Measurements from ENCODE around the gene GSTP1. TPM values are rescaled to one million over a fixed set of nuclear protein-coding genes. Genes with fewer than 3 reads are reported as not detected.

Gene GSTP1
- total and polyA plus RNA-seq, 11 donors = 294 to 830 (median 393) TPM

- Histone ChIP-seq H3K27ac (no peak overlapping the region), H3K4me1 (peaks cover 0 to 15% (median 10%) of the 10 kb centered on the region in 12 donors), H3K27me3 (no peaks in the 10 kb centered on the region), H3K9me3 (no peaks in the 10 kb centered on the region), H3K36me3 (no peaks in the 10 kb centered on the region), H3K4me3 (no peak overlapping the region)
- WGBS, 4 donors = 72 to 83% (median 80%) methylated on average over 3 of the region's 3 CpGs
- ATAC-seq (no peak), DNase-seq (no peak)
- intact Hi-C loops (cut with DNase I) = no loop called here
- TF ChIP-seq POLR2A (IDR thresholded peaks at IDR 0.05) (no peak), CTCF (IDR thresholded peaks at IDR 0.05) (no peak)
Measured at GRCh38 chr11:67542169-67542568, 41.4 kb upstream of the GSTP1 start.

GRCh38 chr11:67542971-67543370, 40.6 kb upstream of the GSTP1 start:
- H3K9me3 ChIP-seq = no peaks in the 10 kb centered on the region
- no peaks in the 10 kb centered on the region for H3K27me3 ChIP-seq
- intact Hi-C loops (cut with DNase I) = no loop called here
- H3K4me1 ChIP-seq = peaks cover 0 to 15% (median 10%) of the 10 kb centered on the region in 12 donors
- no peak overlapping the region for H3K27ac ChIP-seq
- ATAC-seq = no peak
- no peaks in the 10 kb centered on the region for H3K36me3 ChIP-seq
- no peak overlapping the region for H3K4me3 ChIP-seq
- DNase-seq = no peak
- TF ChIP-seq POLR2A (IDR thresholded peaks at IDR 0.05) = no peak
- TF ChIP-seq CTCF (IDR thresholded peaks at IDR 0.05) = no peak
- 57 to 70% (median 61%) methylated on average over 6 to 7 of the region's 7 CpGs for WGBS, 4 donors

GRCh38 chr11:67543585-67543984, 40.0 kb upstream of the GSTP1 start:
- no peak overlapping the region for H3K4me3 ChIP-seq
- no peak overlapping the region for H3K27ac ChIP-seq
- TF ChIP-seq POLR2A (IDR thresholded peaks at IDR 0.05) = no peak
- TF ChIP-seq CTCF (IDR thresholded peaks at IDR 0.05) = no peak
- no peaks in the 10 kb centered on the region for H3K27me3 ChIP-seq
- peaks cover 0 to 15% (median 10%) of the 10 kb centered on the region in 12 donors for H3K4me1 ChIP-seq
- ATAC-seq = no peak
- intact Hi-C loops (cut with DNase I) = no loop called here
- WGBS, 4 donors = 53 to 67% (median 59%) methylated on average over 2 of the region's 2 CpGs
- no peak for DNase-seq
- no peaks in the 10 kb centered on the region for H3K9me3 ChIP-seq
- no peaks in the 10 kb centered on the region for H3K36me3 ChIP-seq

GRCh38 chr11:67544616-67545242, 38.9 kb upstream of the GSTP1 start:
- no peak for TF ChIP-seq CTCF (IDR thresholded peaks at IDR 0.05)
- TF ChIP-seq POLR2A (IDR thresholded peaks at IDR 0.05) = no peak
- H3K36me3 ChIP-seq = no peaks in the 10 kb centered on the region
- ATAC-seq = peak in 3 of 4 donors; percentile 7 to 58 (median 24)

More at GRCh38 chr11:67544616-67545242, 38.9 kb upstream of the GSTP1 start:
- 48 to 58% (median 50%) methylated on average over 9 to 10 of the region's 10 CpGs for WGBS, 4 donors
- peak overlapping the region in 10 of 12 donors; percentile 0 to 83 (median 38) for H3K27ac ChIP-seq
- no peak overlapping the region for H3K4me3 ChIP-seq
- no peaks in the 10 kb centered on the region for H3K27me3 ChIP-seq
- H3K9me3 ChIP-seq = no peaks in the 10 kb centered on the region
- H3K4me1 ChIP-seq = peaks cover 0 to 15% (median 10%) of the 10 kb centered on the region in 12 donors
- intact Hi-C loops (cut with DNase I) = no loop called here
- DNase-seq = no peak
